WI38 (cell line): ENCODE measurements around the gene TCF12.

ENCODE experiments used
- H3K4me3 ChIP-seq: 2 replicates; pipeline ENCODE4 v1.5.1; 2011; ENCODE audit warnings: low read depth, mild to moderate bottlenecking, control low read depth, low read length
- TF ChIP-seq, protein P1 (sequence below): IDR thresholded peaks from 2 replicates; pipeline ENCODE4 v1.5.1; 2012; ENCODE audit warnings: low read depth, mild to moderate bottlenecking, control low read depth, low read length

The TCF12 gene

DNA sequence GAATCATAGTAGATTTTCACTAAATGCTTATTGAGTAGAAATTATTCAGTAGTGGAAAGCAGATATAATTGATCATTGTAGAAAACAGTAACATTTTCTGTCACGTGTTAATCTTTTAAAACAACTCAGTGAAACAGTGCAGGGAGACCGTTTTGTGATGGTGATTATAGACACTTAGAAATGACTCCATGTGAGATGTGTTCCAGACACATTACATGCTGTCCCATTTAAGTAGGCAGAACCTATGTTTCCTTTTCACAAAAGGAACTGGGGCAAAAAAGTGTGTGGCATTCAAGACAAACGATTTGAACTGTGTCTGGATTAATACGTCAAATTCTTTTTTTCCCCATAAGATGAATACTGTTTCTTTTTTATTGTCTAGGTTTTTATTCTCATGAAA lies 126.5 kb downstream of the TCF12 start:
- H3K4me3 ChIP-seq = no peak overlapping the region
- TF ChIP-seq, protein P1, sequence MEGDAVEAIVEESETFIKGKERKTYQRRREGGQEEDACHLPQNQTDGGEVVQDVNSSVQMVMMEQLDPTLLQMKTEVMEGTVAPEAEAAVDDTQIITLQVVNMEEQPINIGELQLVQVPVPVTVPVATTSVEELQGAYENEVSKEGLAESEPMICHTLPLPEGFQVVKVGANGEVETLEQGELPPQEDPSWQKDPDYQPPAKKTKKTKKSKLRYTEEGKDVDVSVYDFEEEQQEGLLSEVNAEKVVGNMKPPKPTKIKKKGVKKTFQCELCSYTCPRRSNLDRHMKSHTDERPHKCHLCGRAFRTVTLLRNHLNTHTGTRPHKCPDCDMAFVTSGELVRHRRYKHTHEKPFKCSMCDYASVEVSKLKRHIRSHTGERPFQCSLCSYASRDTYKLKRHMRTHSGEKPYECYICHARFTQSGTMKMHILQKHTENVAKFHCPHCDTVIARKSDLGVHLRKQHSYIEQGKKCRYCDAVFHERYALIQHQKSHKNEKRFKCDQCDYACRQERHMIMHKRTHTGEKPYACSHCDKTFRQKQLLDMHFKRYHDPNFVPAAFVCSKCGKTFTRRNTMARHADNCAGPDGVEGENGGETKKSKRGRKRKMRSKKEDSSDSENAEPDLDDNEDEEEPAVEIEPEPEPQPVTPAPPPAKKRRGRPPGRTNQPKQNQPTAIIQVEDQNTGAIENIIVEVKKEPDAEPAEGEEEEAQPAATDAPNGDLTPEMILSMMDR = no peak

DNA sequence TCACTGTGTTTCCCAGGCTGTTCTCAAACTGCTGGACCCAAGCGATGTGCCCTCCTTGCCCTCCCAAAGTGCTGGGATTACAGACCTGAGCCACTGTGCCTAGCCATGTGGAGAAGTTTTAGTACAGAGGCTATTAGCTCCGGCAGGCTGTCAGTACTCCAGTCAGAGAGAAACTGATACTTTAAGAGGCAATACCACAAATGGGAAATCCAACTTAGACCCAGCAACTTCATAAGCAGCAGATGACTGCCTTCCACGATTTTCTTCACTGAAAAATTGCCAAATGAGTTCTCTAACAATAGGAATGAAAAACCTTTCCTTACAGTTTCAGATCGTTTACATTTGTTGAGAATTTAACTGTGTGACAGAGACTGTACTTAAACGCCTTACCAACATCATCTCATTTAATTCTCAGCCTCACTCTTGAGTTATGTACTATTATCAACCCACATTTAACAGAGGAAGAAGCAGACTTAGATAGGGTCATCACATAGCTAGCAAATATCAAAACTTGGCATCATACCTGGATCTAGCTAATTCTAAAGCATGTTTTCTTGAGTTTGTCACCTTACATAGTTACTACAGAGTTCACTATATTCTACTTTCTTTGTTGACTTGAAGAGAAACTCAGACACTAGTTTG lies 127.4 kb downstream of the TCF12 start:
- TF ChIP-seq, protein P1 = no peak

DNA sequence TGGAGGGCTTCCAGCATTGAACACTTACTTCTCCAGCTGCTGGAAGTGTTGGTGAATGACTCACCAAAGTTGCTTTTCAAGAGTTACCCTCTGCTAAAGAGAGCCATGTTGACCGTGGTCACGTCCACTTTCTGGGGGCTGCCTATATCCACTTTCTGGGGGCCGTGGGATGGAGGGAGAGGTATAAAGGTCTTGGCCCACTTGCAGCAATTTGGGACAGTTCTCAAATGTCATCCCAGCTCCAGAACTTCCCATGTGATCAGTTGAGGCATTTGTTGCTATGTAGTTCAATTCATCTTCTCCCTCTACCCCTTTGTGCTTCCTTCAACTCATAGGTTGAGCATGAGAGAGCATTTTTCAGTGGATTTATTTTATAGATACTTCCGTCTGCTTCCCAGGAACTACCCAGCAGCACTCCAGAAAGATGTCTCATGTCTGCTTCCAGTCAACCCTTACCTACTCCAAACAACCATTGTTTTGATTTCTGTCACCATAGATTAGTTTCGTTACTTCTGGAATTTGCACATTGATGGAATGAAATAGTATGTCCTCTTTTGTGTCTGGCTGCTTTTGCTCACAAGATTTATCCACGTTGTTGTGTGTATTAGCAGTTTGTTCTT lies 130.6 kb downstream of the TCF12 start:
- TF ChIP-seq, protein P1 = no peak
- no peak overlapping the region for H3K4me3 ChIP-seq

More for the DNA sequence above, 127.4 kb downstream of the TCF12 start:
- no peak overlapping the region for H3K4me3 ChIP-seq

DNA sequence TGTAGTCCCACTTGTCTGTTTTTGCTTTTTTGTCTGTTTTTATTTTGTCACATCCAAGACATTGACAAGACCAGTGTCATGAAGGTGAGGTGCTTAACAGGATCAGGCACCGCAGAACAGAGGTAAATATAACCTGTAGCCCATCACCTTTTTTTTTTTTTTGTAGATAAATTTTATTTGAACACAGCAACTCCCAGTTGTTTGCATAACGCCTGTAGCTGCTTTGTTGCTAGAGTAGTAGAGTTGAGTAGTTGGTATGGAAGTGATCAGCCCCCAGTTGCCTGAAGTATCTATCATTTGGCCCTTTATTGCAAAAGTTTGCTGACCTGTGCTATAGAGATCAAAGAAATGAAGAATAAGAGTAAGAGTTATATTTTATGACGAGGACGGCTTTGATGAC lies 135.0 kb downstream of the TCF12 start:
- H3K4me3 ChIP-seq = no peak overlapping the region
- TF ChIP-seq, protein P1 = no peak

DNA sequence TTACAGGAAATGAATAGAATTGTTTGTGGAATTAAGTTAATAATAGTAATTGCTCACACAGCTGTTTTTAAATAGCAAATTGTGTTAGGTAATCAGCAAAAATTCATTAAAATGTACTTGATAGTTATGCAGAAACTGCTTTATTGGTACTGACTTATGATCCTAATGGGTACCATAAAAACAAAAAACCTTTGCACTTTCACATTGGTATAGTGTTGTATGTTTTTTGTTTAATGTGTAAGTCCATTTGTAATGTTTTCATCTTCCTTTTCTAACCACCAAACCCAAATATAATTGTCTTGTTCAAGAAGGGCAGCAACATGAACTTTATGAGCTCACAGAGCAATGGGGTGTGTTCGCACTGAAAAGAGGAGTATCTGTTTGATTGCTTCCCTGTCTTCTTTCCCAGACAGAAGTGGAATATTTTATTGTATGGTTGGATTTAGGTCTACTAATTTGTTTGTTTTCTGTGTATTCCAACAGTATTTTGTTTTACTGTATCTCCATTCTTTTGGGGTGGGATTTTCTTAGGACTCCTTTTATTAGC lies 135.8 kb downstream of the TCF12 start:
- TF ChIP-seq, protein P1 = no peak
- H3K4me3 ChIP-seq = no peak overlapping the region

DNA sequence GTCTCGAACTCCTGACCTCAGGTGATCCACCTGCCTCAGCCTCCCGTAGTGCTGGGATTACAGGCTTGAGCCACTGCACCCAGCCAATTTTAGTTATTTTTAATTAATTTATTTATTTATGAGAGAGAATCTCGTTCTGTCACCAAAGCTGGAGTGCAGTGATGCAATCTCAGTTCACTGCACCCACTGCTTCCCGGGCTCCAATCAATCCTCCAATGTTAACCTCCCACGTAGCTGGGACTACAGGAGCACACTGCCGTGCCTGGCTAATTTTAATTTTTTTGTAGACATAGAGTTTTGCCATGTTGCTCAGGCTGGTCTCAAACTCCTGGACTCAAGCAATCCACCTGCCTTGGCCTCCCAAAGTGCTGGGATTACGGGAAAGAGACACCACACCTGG lies 137.9 kb downstream of the TCF12 start:
- no peak overlapping the region for H3K4me3 ChIP-seq
- TF ChIP-seq, protein P1 = no peak
